Astrocyte (in vitro differentiated cells and primary cell): ENCODE results near the gene CTNNA2. TPM values are rescaled to one million over a fixed set of nuclear protein-coding genes. Genes with fewer than 3 reads are reported as not detected.

Source experiments
- DNase-seq: peaks from one replicate; pipeline ENCODE4 v3.0.0-alpha.2; 2010; ENCODE audit warnings: low read depth
- FAIRE-seq: peaks from 2 replicates; lab custom pipeline; 2011; peaks lifted over from hg19 to GRCh38; lab: Jason Lieb, UNC
- H2AFZ ChIP-seq: 2 replicates; pipeline ENCODE4 v1.6.0; 2012; ENCODE audit warnings: low read depth, low read length, inconsistent platforms
- H3K27ac ChIP-seq: 2 replicates; pipeline ENCODE4 v1.5.1; 2011; ENCODE audit warnings: low read depth, low read length, inconsistent platforms
- H3K27me3 ChIP-seq: 2 replicates; pipeline ENCODE4 v1.6.0; 2011; ENCODE audit warnings: low read length, inconsistent platforms; ENCODE audit not compliant: insufficient read depth
- H3K36me3 ChIP-seq: 2 replicates; pipeline ENCODE4 v1.5.1; 2011; ENCODE audit warnings: low read length, inconsistent platforms; ENCODE audit not compliant: insufficient read depth
- H3K4me1 ChIP-seq: 2 replicates; pipeline ENCODE4 v1.5.1; 2011; ENCODE audit warnings: low read length, inconsistent platforms; ENCODE audit not compliant: insufficient read depth
- H3K4me2 ChIP-seq: 2 replicates; pipeline ENCODE4 v1.6.0; 2012; ENCODE audit warnings: low read length, inconsistent platforms
- H3K4me3 ChIP-seq: 2 replicates; pipeline ENCODE4 v1.5.1; 2011; ENCODE audit warnings: low read depth, mild to moderate bottlenecking, low read length, inconsistent platforms; ENCODE audit not compliant: insufficient read depth
- H3K79me2 ChIP-seq: 2 replicates; pipeline ENCODE4 v1.6.0; 2012; ENCODE audit warnings: mild to moderate bottlenecking, low read length, inconsistent platforms; ENCODE audit not compliant: insufficient read depth
- H3K9ac ChIP-seq: 2 replicates; pipeline ENCODE4 v1.6.0; 2012; ENCODE audit warnings: mild to moderate bottlenecking, low read length, inconsistent platforms
- H3K9me3 ChIP-seq: 2 replicates; pipeline ENCODE4 v1.5.1; 2012; ENCODE audit warnings: low read depth, mild to moderate bottlenecking, low read length, inconsistent platforms; ENCODE audit not compliant: insufficient read depth
- H4K20me1 ChIP-seq: 2 replicates; pipeline ENCODE4 v1.6.0; 2012; ENCODE audit warnings: low read length, inconsistent platforms; ENCODE audit not compliant: insufficient read depth
- H3K27ac Mint-ChIP-seq: one replicate; pipeline ENCODE4 v1.8.0; 2021; ENCODE audit warnings: mild to moderate bottlenecking, mixed read lengths; ENCODE audit not compliant: unreplicated experiment
- H3K27me3 Mint-ChIP-seq: one replicate; pipeline ENCODE4 v1.8.0; 2021; ENCODE audit warnings: low read depth, mixed read lengths; ENCODE audit not compliant: unreplicated experiment
- H3K36me3 Mint-ChIP-seq: one replicate; pipeline ENCODE4 v1.8.0; 2021; ENCODE audit warnings: low read depth, mixed read lengths; ENCODE audit not compliant: unreplicated experiment
- H3K4me1 Mint-ChIP-seq: one replicate; pipeline ENCODE4 v1.8.0; 2021; ENCODE audit warnings: low read depth, mixed read lengths; ENCODE audit not compliant: unreplicated experiment
- H3K4me3 Mint-ChIP-seq: one replicate; pipeline ENCODE4 v1.8.0; 2021; ENCODE audit warnings: mild to moderate bottlenecking, moderate library complexity, mixed read lengths; ENCODE audit not compliant: unreplicated experiment
- H3K9me3 Mint-ChIP-seq: one replicate; pipeline ENCODE4 v1.8.0; 2021; ENCODE audit warnings: mild to moderate bottlenecking, mixed read lengths; ENCODE audit not compliant: unreplicated experiment
- EZH2 ChIP-seq: IDR thresholded peaks from 2 replicates; pipeline ENCODE4 v1.6.1; 2012; ENCODE audit warnings: mild to moderate bottlenecking, low read length, inconsistent platforms; ENCODE audit not compliant: insufficient read depth
- total RNA-seq: library from RNA; stranded (reverse); gene quantifications from 2 replicates; pipeline ENCODE4 v1.2.1, GENCODE V29; 2021
- TF ChIP-seq, protein P1 (sequence below): IDR thresholded peaks from 2 replicates; pipeline ENCODE4 v1.5.1; 2011; ENCODE audit warnings: low read depth, mild to moderate bottlenecking, inconsistent platforms, low read length, moderate library complexity; ENCODE audit not compliant: insufficient read depth

Gene CTNNA2
- total RNA-seq, 1 donor from 2014 or later: 3.9 TPM

DNA sequence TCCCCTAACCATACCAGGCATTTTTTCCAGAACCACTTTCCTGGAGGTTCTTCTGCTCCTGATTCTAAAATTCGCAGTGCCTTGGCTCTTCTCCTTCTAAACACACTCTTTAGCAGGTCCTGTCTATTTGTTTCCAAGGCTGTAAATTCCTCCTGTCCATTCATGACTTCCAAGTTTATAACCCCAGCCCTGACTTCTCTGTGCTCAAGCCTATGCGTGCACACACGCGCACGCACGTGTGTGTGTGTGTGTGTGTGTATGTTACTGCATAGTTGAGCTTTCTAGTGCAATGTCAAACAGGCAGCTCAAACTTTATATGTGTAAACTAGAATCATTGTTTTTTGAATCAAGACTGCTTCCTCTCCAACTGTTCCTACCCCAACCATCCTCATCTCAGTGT is 454.0 kb downstream of the CTNNA2 start:
- H3K27ac ChIP-seq: no peak overlapping the region
- no peak overlapping the region for H3K9ac ChIP-seq
- no peak overlapping the region for H3K4me2 ChIP-seq
- H4K20me1 ChIP-seq: no peaks in the 10 kb centered on the region
- H2AFZ ChIP-seq: no peak overlapping the region
- H3K4me3 ChIP-seq: no peak overlapping the region
- H3K4me1 Mint-ChIP-seq: peaks cover 8% of the 10 kb centered on the region
- H3K9me3 ChIP-seq: no peaks in the 10 kb centered on the region
- no peaks in the 10 kb centered on the region for H3K79me2 ChIP-seq
- H3K27me3 ChIP-seq: no peaks in the 10 kb centered on the region
- no peaks in the 10 kb centered on the region for H3K36me3 ChIP-seq
- no peak overlapping the region for H3K4me3 Mint-ChIP-seq
- no peaks in the 10 kb centered on the region for H3K9me3 Mint-ChIP-seq
- no peak for FAIRE-seq
- TF ChIP-seq EZH2: no peak
- TF ChIP-seq, protein P1, sequence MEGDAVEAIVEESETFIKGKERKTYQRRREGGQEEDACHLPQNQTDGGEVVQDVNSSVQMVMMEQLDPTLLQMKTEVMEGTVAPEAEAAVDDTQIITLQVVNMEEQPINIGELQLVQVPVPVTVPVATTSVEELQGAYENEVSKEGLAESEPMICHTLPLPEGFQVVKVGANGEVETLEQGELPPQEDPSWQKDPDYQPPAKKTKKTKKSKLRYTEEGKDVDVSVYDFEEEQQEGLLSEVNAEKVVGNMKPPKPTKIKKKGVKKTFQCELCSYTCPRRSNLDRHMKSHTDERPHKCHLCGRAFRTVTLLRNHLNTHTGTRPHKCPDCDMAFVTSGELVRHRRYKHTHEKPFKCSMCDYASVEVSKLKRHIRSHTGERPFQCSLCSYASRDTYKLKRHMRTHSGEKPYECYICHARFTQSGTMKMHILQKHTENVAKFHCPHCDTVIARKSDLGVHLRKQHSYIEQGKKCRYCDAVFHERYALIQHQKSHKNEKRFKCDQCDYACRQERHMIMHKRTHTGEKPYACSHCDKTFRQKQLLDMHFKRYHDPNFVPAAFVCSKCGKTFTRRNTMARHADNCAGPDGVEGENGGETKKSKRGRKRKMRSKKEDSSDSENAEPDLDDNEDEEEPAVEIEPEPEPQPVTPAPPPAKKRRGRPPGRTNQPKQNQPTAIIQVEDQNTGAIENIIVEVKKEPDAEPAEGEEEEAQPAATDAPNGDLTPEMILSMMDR: no peak
- no peak overlapping the region for H3K27ac Mint-ChIP-seq
- no peaks in the 10 kb centered on the region for H3K36me3 Mint-ChIP-seq
- no peaks in the 10 kb centered on the region for H3K4me1 ChIP-seq
- H3K27me3 Mint-ChIP-seq: no peaks in the 10 kb centered on the region
- no peak for DNase-seq

DNA sequence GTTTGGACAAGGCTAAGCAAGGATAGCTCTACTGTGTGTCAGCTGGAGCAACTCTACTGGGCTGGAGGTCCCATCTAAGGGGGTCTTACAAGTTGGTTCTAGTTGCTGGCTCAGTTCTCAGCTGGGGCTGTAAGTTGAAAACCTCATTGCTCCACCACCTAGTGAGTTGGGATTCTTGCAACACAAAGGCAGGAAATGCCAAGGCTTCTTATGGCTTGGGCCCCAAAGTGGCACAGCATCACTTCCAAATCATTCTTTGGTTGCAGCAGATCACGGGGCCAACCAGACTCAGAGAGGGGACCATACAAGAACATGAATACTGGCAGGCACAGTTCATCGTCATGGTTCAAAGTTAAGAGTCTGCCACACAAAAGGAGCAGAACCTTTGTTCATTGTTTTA is 459.0 kb downstream of the CTNNA2 start:
- Histone ChIP-seq H3K4me2 (no peak overlapping the region), H3K79me2 (no peaks in the 10 kb centered on the region), H3K27me3 (no peaks in the 10 kb centered on the region), H3K4me3 (no peak overlapping the region), H3K27ac (no peak overlapping the region), H3K9ac (no peak overlapping the region), H2AFZ (no peak overlapping the region), H3K36me3 (no peaks in the 10 kb centered on the region), H3K4me1 (no peaks in the 10 kb centered on the region), H3K9me3 (no peaks in the 10 kb centered on the region), H4K20me1 (no peaks in the 10 kb centered on the region)
- Mint-ChIP-seq H3K36me3 (no peaks in the 10 kb centered on the region), H3K27me3 (no peaks in the 10 kb centered on the region), H3K4me1 (peaks cover 10% of the 10 kb centered on the region), H3K4me3 (no peak overlapping the region), H3K27ac (no peak overlapping the region), H3K9me3 (no peaks in the 10 kb centered on the region)
- TF ChIP-seq, protein P1: no peak
- TF ChIP-seq EZH2: no peak
- DNase-seq: no peak
- FAIRE-seq: no peak

DNA sequence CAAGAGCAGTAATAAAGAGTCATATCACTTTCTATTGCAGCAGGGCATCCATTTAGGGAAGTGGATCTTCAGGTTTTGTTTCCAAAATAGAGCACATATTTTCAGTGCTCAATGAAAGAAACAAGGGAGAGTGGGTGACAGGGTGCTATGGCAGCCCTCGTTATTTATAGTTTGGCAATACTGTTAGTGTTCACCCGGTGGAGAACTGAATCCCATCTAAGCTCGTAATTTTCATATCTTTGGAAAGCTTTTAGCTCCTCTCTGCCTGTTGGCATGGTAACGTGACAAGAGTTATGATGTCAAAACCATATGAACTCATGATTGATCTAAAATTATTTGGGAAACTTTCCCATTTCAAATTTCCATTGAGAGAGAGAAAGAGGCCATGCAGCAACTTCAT is 459.8 kb downstream of the CTNNA2 start:
- H3K4me1 Mint-ChIP-seq: peaks cover 11% of the 10 kb centered on the region
- no peak for FAIRE-seq
- Histone ChIP-seq H3K27me3 (no peaks in the 10 kb centered on the region), H3K4me1 (no peaks in the 10 kb centered on the region), H3K36me3 (no peaks in the 10 kb centered on the region), H4K20me1 (no peaks in the 10 kb centered on the region), H3K4me3 (no peak overlapping the region), H3K79me2 (no peaks in the 10 kb centered on the region), H3K9ac (no peak overlapping the region), H3K4me2 (no peak overlapping the region), H2AFZ (no peak overlapping the region), H3K9me3 (no peaks in the 10 kb centered on the region), H3K27ac (no peak overlapping the region)
- H3K27ac Mint-ChIP-seq: no peak overlapping the region
- no peaks in the 10 kb centered on the region for H3K27me3 Mint-ChIP-seq
- TF ChIP-seq EZH2: no peak
- TF ChIP-seq, protein P1: no peak
- no peaks in the 10 kb centered on the region for H3K9me3 Mint-ChIP-seq
- H3K36me3 Mint-ChIP-seq: no peaks in the 10 kb centered on the region
- DNase-seq: no peak
- H3K4me3 Mint-ChIP-seq: no peak overlapping the region
